Femur (tissue), 1 donor: ENCODE measurements around the gene ZNF768.
"Not testable (repeated sequence)": the region's sequence is repeated elsewhere in the genome, so short reads cannot be mapped to it uniquely, and the experiment has no call there.

Experiments
- DNase-seq: peaks from one replicate; pipeline ENCODE4 v3.0.0-alpha.2; 2017

ZNF768 gene

GRCh38 chr16:30503403-30504296 is 22.7 kb downstream of the ZNF768 start:
- no peak for DNase-seq

- no peak for DNase-seq
Observed at GRCh38 chr16:30499284-30499683, 27.1 kb downstream of the ZNF768 start.

DNA sequence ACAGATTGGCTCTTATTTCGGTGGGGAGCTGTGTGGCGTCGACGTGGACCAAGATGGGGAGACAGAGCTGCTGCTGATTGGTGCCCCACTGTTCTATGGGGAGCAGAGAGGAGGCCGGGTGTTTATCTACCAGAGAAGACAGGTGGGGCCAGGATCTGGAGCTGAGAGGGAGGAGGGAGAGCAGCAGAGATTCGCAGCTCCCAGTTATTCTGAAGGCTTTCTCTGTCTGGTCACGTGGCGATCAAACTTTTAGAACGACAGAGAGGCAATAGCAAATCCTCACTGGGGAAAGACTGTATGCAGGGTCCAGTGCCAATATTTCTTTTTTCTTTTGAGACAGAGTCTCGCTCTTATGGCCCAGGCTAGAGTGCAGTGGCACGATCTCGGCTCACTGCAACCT is 31.7 kb downstream of the ZNF768 start:
- DNase-seq = no peak

GRCh38 chr16:30493941-30494488 is 32.4 kb downstream of the ZNF768 start:
- DNase-seq = no peak

- DNase-seq = peak; percentile 50
Observed at GRCh38 chr16:30491744-30492308, 34.5 kb downstream of the ZNF768 start.

GRCh38 chr16:30491229-30491628 is 35.1 kb downstream of the ZNF768 start:
- no peak for DNase-seq

GRCh38 chr16:30490210-30490609 is 36.2 kb downstream of the ZNF768 start:
- DNase-seq = no peak

GRCh38 chr16:30488764-30489605 is 37.4 kb downstream of the ZNF768 start:
- DNase-seq = no peak

- no peak for DNase-seq
Observed at GRCh38 chr16:30485818-30486436, 40.4 kb downstream of the ZNF768 start.

- no peak for DNase-seq
Observed at GRCh38 chr16:30484887-30485286, 41.5 kb downstream of the ZNF768 start.

DNA sequence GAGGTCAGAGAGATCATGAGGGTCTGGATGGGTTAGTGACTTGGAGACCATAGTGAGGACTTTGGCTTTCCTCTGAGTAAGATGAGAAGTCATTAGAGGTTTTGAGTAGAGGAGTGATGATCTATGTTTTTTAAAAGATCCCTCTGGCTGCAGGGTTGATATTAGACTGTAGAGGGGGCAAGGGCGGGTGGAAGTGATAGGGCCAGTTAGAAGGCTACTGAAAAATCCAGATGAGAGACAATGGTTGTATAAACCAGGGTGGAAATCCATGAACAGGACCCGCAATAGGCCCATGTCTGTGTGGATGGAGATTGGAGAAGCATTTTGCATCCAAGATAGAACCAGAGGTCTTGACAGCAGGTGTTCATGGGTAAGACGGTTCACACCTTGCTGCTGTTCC is 44.0 kb downstream of the ZNF768 start:
- no peak for DNase-seq

DNA sequence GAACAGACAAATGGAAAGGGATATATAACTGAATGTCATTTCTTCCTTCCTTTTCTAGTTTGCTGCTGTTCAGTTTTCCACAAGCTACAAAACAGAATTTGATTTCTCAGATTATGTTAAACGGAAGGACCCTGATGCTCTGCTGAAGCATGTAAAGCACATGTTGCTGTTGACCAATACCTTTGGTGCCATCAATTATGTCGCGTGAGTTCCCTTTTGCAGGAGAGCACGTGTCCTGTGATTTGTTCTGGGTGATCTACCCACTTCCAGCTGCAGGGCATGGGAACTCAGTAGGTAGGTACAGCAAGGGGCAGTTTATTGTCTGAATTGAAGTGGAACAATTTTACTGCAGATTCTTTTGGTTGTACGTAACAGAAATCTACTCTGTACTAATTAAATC is 45.0 kb downstream of the ZNF768 start:
- no peak for DNase-seq

- no peak for DNase-seq
Observed at GRCh38 chr16:30478766-30479478, 47.4 kb downstream of the ZNF768 start.

- DNase-seq = not testable (repeated sequence)
Observed at GRCh38 chr16:30477773-30478172, 48.6 kb downstream of the ZNF768 start.

DNA sequence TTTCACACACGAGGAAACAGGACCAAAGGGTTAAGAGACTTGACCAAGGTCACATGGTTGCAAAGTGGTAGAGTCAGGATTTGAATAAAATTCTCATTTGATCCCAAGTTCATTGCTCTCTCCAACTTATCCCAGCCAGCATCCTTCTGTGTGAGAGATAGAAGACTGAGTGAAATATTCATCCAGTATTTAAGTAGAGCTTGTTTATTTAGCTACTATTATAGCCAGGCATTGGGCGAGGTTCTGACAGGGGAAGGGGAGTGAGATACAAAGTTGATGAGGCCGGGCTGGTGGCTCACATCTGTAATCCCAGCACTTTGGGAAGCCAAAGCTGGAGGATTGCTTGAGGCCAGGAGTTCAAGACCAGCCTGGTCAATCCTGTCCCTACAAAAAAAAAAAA is 49.4 kb downstream of the ZNF768 start:
- DNase-seq = no peak

- no peak for DNase-seq
Observed at GRCh38 chr16:30474684-30475083, 51.7 kb downstream of the ZNF768 start.

DNA sequence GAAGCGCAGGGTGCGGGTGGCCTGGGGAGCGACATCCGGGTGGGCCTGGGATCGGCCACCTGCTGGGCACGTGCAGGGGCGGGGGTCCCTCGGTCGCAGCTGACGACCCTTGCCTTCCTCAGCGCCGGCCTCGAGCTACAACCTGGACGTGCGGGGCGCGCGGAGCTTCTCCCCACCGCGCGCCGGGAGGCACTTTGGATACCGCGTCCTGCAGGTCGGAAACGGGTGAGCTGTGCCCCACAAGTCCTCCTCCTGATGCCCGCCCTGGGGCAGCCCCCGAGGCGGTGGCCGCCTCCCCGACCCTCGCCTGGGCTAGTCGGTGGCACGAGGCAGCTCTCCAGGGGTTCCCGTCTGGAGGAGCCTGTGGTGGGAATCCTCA is 52.3 kb downstream of the ZNF768 start:
- DNase-seq = no peak
